H7 (cell line): Measurements from ENCODE around the gene PRIM1. TPM values are rescaled to one million over a fixed set of nuclear protein-coding genes. Genes with fewer than 3 reads are reported as not detected.
A peak's percentile ranks its signal among the peaks of the same experiment; 100 is the strongest.
"Not testable (repeated sequence)": the region's sequence is repeated elsewhere in the genome, so short reads cannot be mapped to it uniquely, and the experiment has no call there.

Source experiments
- DNase-seq: peaks from one replicate; pipeline ENCODE4 v3.0.0; 2012
- H3K27me3 ChIP-seq: 2 replicates; pipeline ENCODE4 v1.6.0; 2011; ENCODE audit warnings: mild to moderate bottlenecking, low read length; ENCODE audit not compliant: control insufficient read depth, insufficient read depth
- H3K36me3 ChIP-seq: replicated peaks from 2 replicates; pipeline ENCODE4 v1.5.1; 2011; ENCODE audit warnings: low read length; ENCODE audit not compliant: control insufficient read depth, insufficient read depth
- H3K4me3 ChIP-seq: 2 replicates; pipeline ENCODE4 v1.5.1; 2011; ENCODE audit warnings: low read depth, mild to moderate bottlenecking, control low read depth, low read length, moderate library complexity; ENCODE audit not compliant: insufficient read depth
- total RNA-seq: library from RNA; depleted of rRNA; stranded (reverse); fragments of >200 nt; shearing (Covaris generic); gene quantifications from 2 replicates; pipeline ENCODE4 v1.2.3, GENCODE V29; 2014

PRIM1 gene
- total RNA-seq, 1 experiment from 2014 or later: 44.0 TPM

DNA sequence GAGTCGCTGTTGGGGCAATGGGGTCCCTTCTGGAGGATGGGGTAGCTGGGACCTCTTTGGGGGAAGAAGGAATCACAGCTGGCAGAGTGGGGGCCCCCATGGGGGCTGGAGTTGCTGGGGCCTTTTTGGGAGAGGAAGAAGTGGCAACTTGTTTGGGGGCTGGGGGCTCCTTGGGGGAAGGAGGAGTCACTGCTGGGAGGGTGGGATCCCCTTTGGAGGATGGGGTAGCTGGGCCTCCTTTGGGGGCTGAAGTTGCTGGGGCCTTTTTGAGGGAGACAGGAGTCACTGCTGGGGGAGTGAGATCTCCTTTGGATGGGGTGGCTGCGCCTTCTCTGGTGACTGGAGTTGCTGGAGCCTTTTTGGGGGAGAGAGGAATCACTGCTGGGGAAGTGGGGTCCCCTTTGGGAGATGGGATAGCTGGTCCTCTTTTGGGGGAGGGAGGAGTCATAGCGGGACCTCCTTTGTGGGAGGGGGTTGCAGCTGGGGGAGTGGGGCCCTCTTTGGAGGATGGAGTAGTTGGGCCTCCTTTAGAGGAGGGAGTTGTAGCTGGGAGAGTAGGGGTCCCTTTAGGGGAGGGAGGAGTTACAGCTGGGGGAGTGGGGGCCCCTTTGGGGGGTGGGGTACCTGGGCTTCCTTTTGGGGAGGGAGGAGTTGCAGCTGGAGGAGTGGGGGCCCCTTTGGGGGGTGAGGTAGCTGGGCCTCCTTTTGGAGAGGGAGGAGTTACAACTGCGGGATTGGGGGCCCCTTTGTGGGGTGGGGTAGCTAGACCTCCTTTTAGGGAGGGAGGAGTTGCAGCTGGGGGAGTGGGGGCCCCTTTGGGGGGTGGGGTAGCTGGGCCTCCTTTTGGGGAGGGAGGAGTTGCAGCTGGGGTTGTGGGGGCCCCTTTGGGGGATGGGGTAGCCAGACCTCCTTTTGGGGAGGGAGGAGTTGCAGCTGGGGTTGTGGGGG, 34.9 kb downstream of the PRIM1 start:
- Histone ChIP-seq H3K4me3 (no peak overlapping the region), H3K36me3 (peaks cover 51% of the 10 kb centered on the region), H3K27me3 (no peaks in the 10 kb centered on the region)
- no peak for DNase-seq

DNA sequence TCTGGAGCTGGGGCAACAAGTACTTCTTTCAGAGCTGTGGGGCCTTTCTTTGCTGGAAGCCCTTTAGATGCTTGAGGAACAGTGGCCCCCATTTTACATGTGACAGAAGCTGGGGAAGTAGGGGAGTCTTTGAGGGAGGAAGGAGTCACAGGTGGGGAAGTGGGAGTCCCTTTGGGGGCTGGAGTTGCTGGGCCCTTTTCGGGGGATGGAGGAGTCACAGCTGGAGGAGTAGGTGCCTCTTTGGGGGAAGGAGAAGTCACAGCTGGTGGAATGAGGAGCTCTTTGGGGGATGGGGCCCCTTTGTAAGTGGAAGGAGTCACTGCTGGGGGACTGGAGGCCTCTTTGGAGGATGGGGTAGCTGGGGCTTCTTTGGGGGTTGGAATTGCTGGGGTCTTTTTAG, 35.7 kb downstream of the PRIM1 start:
- H3K27me3 ChIP-seq: no peaks in the 10 kb centered on the region
- H3K36me3 ChIP-seq: peaks cover 47% of the 10 kb centered on the region
- no peak overlapping the region for H3K4me3 ChIP-seq
- no peak for DNase-seq

DNA sequence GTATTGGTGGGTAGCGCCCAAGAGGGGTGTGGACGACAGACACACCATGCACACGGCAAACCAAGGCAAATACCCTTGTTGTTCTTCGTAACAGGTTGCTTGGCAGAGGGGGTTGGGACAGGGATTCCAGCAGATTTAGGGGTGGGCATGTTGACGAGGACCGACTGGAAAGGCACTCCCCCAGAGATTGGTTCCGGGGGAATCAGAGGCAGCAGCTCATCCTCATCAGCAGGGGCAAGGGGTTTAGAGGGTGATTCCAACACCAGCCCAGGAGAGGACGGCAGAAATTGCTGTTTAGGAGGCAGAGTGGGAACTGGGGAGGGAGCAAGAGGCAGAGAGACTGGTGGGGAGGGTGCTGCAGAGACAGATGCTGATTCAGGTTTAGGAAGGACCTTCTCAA, 36.3 kb downstream of the PRIM1 start:
- H3K36me3 ChIP-seq: peaks cover 42% of the 10 kb centered on the region

DNA sequence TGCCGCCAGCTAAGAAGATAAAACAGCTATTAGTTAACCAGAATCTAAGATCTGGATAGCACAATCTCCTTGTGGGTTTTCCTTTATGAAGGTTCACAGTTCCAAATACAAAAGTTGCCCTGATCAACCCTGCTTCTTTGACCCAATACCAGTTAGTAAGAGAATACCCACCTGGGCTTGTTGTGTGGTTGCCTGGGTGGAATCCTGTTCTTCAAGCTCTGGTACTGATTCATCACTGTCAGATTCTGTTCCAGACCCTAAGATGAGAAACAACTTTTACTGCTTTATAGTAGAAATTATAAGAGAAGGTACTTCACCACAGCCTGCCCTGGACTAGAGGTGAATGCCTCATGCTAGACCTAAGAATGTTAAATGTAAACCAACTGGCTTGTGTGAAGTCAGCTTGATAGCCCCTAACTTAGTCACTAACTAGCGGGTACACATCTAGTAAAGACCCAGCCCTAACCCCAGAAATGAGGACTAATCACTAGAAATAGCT, 37.6 kb downstream of the PRIM1 start:
- H3K27me3 ChIP-seq: no peaks in the 10 kb centered on the region
- no peak for DNase-seq
- H3K36me3 ChIP-seq: peaks cover 32% of the 10 kb centered on the region
- H3K4me3 ChIP-seq: no peak overlapping the region

More for the DNA sequence above, 36.3 kb downstream of the PRIM1 start:
- Histone ChIP-seq H3K27me3 (no peaks in the 10 kb centered on the region), H3K4me3 (no peak overlapping the region)
- DNase-seq: no peak

DNA sequence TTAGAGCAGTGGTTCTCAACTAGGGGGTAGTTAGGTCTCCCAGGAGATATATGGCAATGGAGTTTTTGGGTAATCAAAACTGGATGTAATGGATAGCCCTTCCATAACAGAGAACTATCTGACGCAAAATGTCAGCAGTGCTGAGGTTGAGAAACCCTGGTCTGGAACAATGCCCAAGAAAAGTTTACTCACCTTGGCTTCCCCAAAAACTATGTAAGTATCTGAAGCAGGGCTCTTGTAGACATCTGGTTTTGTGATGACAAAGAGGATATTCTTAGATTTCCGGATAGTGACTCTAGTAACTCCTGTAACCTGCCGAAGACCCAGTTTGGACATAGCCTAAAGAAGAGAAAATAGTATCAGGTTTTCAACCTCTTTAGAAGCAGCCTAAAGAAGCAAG, 38.8 kb downstream of the PRIM1 start:
- Histone ChIP-seq H3K27me3 (no peaks in the 10 kb centered on the region), H3K36me3 (peaks cover 28% of the 10 kb centered on the region), H3K4me3 (no peak overlapping the region)
- no peak for DNase-seq

DNA sequence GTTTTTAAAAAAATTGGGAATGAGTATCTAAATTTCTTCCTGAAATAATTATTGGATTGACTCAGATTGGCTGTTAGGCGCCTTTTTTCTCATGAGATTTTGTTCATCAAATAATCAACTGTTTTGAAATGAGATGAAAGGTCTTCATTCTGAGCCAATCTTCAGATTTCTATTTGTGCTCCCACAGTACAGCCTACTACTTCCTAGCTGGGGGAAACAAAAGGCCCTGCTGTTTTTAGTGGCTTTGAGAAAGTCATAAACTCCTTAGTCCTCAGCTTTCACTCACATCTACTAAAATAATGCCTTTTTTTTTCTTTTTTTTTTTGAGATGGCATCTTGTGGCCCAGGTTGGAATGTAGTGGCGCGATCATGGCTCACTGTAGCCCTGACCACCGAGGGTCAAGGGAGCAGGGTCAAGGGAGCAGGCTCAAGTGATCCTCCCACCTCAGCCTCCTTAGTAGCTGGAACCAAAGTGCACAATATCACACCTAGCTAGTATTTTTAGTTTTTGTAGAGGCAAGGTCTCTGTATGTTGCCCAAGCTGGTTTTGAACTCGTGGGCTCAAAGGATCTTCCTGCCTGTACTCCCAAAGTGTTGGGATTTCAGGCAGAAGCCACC, 42.3 kb downstream of the PRIM1 start:
- no peaks in the 10 kb centered on the region for H3K27me3 ChIP-seq
- peaks cover 23% of the 10 kb centered on the region for H3K36me3 ChIP-seq
- no peak for DNase-seq
- no peak overlapping the region for H3K4me3 ChIP-seq

DNA sequence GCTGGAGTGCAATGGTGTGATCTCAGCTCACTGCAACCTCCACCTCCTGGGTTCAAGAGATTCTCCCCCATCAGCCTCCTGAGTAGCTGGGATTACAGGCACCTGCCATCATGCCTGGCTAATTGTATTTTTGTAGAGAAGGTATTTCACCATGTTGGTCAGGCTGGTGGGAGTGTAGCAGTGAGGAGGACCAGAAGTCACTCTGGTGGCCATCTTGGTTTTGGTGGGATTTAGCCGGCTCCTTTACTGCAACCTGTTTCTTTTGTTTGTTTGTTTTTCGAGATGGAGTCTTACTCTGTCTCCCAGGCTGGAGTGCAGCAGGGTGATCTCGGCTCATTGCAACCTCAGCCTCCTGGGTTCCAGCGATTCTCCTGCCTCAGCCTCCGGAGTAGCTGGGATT, 47.6 kb downstream of the PRIM1 start:
- not testable (repeated sequence) for H3K36me3 ChIP-seq, H3K4me3 ChIP-seq, DNase-seq, H3K27me3 ChIP-seq

DNA sequence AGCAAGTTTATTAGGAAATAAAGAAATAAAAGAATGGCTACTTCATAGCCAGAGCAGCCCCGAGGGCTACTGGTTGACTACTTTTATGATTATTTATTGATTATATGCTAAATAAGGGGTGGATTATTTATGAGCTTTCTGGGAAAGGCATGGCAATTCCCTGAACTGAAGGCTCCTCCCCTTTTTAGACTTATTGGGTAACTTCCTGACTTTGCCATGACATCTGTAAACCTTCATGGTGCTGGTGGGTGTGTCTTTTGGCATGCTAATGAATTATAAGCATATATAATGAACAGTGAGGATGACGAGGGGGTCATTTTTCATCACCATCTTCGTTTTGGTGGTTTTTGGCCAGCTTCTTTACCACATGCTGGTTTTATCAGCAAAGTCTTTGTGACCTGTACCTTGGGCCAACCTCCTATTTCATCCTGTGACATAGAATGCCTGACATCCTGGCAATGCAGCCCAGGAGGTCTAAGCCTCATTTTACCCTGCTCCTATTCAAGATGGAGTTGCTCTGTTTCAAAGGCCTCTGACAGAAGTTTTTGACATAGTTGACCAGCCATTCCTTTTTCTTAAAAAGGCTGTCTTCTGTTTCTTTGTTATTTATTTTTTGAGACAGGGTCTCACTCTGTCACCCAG, 53.0 kb downstream of the PRIM1 start:
- H3K36me3 ChIP-seq: no peaks in the 10 kb centered on the region
- no peak overlapping the region for H3K4me3 ChIP-seq
- no peaks in the 10 kb centered on the region for H3K27me3 ChIP-seq
- no peak for DNase-seq

DNA sequence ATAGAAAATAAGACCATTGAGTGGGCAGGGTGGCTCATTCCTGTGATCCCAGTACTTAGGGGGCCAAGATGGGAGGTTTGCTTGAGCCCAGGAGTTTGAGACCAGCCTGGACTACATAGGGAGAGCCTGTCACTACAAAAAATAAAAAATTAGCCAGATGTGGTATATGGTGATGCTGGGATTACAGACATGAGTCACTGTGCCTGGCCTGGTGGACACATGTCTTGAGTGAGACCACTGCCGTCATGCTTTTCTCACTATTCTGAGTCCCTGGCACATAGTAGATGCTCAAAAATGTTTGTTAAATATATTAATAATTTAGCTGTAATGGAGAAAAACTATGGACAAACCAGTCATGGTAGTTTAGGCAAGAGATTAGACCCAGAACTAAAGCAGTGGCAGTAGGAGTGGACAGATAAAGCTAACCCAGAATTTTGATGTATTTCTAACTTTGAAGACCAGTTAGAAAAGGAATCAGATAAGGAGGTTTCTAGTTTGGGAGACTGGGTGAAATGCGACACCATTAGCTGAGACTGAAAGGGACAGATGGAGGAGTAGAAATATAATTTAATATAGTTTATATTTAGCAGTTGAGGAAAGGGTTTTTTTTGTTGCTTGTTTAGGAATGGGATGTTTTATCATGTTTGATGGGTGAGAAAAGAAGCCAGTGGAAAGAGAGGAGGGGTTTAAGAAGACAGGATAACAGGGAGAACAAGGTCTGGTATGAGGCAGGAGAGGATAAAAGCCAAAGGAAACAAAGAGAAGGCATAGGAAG, 56.6 kb downstream of the PRIM1 start:
- H3K27me3 ChIP-seq: no peaks in the 10 kb centered on the region
- H3K4me3 ChIP-seq: no peak overlapping the region
- H3K36me3 ChIP-seq: no peaks in the 10 kb centered on the region
- DNase-seq: no peak

DNA sequence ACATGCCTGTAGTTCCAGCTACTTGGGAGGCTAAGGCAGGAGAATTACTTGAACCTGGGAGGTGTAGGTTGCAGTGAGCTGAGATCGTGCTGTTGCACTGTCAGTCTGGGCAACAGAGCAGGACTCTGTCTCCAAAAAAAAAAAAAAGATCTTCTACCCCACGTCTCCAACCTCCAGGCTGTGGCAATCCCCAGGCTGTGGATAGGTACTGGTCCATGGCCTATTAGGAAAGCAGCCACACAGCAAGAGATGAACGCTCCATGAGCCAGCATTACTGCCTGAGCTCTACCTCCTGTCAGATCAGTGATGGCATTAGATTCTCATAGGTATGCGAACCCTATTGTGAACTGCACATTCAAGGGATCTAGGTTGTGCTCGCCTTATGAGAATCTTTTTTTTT, 58.0 kb downstream of the PRIM1 start:
- H3K4me3 ChIP-seq: no peak overlapping the region
- DNase-seq: no peak
- H3K27me3 ChIP-seq: no peaks in the 10 kb centered on the region
- no peaks in the 10 kb centered on the region for H3K36me3 ChIP-seq

DNA sequence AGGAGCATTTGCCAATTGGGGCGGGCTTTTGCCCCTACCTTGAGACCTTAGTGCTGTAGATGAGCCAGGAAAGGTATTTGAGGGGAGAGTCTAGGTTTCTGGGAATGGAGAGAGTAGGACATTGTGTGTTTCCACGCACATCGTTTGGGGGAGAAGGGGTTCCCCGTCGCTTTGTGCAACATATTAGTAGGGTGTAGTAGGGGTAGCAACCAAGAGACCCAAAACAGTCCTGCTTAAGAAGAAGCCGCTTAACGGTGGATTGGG, 63.3 kb downstream of the PRIM1 start:
- peaks cover 1% of the 10 kb centered on the region; the same call in 1 of the 2 replicates for H3K36me3 ChIP-seq
- H3K27me3 ChIP-seq: no peaks in the 10 kb centered on the region
- peak overlapping the region; percentile 52 for H3K4me3 ChIP-seq
- DNase-seq: peak; percentile 70

DNA sequence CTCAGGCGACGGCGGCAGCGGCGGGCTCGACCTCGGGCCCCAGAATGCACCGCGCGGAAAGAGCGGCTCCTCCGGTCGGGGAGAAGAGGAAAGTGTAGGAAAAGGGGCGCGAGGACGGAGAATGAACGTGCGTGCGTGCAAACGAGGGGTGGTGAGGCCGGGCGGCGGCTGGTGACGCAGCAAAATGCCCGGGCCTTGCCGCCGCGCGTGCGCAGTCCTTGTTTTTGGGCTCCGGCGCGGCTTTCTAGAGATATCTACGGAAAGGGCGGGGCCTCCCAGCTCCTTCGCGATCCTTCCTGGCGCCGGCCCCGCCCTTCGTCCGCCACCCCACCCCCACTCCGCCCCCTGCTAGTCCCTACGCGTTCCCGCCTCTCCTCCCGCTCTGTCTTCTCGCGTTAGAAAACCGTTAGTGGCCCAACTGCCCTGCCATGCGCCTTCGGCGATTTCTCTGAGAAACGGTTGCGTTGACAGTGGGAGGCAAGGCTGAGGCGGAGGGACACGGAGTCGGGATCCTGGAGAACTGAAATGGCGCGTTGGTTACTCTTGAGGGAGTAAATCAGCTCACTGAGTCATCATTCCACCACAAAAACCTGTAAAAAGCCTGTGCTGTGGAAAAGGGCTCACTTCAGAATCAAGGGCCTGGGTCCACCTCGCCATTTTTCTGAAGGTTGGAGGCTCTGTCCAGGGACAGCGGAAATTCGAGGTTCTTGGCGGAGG, 63.8 kb downstream of the PRIM1 start, which contains the start of gene PTGES3:
TSS of gene PTGES3 (minus strand) at position 156 of the 717 bp plus-strand sequence. CDS start 285 bp downstream, outside the sequence.
- H3K36me3 ChIP-seq: peaks cover 1% of the 10 kb centered on the region; the same call in 1 of the 2 replicates
- no peaks in the 10 kb centered on the region for H3K27me3 ChIP-seq
- peak; percentile 98 for DNase-seq
- H3K4me3 ChIP-seq: peak within 1 kb of the TSS; percentile 99

DNA sequence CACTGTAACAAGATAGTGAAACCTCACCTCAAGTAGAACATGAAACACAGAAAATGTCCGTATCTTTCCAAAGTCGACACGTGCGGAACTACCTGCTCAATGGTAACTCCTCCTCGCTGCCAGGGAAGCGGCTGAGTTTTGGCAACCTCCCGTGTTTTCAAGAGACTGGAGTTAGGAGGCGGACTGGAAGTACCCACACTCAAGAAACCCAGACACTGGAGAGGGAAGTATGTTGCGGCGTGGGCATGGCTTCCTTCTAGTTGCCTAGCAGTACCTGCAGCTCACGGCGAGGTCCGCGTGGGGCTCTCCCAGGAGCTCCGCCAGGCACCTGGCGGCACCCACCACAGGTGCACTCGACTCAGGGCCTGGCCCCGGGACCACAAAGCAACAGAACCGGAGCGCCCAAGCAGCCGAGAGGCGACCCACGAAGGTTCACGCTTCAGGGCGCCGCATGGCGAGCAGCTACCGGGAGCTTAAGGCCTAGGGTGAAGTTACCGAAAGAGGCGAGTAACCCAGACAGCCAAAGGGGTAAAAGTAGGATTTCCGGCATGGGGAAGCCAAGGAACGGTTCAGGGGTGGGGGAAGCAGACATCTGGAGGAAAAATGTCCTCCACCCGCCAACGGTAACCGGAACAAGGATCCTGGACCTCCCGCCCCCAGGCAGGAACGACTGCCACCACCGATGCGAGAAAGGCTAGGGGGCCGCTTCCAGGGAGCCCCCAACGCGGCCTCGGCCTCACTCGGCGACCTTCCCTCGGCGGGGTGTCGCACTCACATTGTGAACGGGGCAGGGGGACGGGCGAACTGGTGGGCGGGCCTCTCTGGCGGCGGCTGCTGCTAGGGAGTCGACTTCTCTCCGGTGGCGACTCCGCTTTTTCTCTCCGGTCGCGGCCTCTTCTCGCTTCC, 64.6 kb downstream of the PRIM1 start:
- H3K4me3 ChIP-seq: peak overlapping the region; percentile 99
- H3K27me3 ChIP-seq: no peaks in the 10 kb centered on the region
- DNase-seq: peak; percentile 34
- H3K36me3 ChIP-seq: peaks cover 1% of the 10 kb centered on the region; the same call in 1 of the 2 replicates
